Esophagus squamous epithelium (tissue), 4 donors: Measurements from ENCODE around the gene ACSF3.

Experiments
- CTCF ChIP-seq, 6 experiments: fragments of 450-650 bp in 4 of 6; fragments of 200-600 bp in 2 of 6; sonication (generic) in 2 of 6; IDR thresholded peaks; one replicate each; pipeline ENCODE4 v1.5.1; 2016 to 2019; ENCODE audit warnings: antibody characterized with exemption in 6 of 6, mild to moderate bottlenecking in 4 of 6, moderate library complexity in 4 of 6
- POLR2A ChIP-seq, 4 donors: fragments of 450-650 bp; IDR thresholded peaks; one replicate each; pipeline ENCODE4 v1.6.1; 2017; ENCODE audit warnings: antibody characterized with exemption in 4 of 4, mild to moderate bottlenecking in 4 of 4, moderate library complexity in 3 of 4

DNA sequence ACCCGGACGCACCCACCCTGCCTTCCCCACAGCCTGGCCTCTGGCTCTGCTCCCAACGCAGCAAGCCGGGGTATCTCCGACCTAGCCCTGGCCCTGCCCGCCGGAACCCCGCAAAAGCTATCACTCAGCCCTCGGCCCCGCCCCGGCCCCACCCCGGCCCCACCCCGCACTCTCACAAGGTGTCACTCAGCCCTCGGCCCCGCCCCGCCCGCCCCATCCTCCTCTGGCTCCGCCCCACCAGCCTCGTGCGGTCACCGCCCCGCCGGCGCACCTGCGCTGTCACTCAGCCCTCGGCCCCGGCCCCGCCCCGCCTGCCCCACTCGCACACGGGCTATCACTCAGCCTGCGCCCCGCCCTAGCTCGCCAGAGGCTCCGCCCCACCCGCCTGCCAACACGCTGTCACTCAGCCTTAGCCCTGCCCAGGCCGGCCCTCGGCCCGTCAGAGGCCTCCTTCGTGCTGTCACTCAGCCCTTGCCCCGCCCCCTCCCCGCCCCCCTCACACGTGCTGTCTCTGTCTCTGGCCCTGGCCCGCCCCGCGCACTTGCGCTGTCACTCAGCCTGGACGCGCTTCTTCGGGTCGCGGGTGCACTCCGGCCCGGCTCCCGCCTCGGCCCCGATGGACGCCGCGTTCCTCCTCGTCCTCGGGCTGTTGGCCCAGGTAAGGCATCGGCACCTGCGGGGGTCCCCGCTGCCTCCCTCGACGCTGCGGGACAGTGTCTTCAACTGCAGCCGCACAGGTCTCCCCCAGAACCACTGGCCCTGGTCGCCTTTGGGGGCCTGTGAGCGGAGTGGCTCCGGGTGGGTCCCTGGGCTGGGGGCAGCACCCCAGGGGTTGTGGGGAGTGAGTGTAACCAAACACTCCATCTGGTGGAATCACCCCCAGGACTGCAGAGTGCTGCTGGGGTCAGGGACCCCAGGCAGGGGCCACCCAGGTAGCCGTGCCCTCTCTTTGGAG is 77.8 kb downstream of the ACSF3 start, which contains the start of gene CDH15:
- TF ChIP-seq CTCF (IDR thresholded peaks at IDR 0.05) (no peak), POLR2A (IDR thresholded peaks at IDR 0.05) (no peak)
